Lower lobe of right lung (tissue), 2 donors: ENCODE measurements around the gene ANKK1. TPM values are rescaled to one million over a fixed set of nuclear protein-coding genes. Genes with fewer than 3 reads are reported as not detected.

ENCODE experiments used
- ATAC-seq, 2 donors: fragments of 200-7000 bp; cut with Tn5 transposase; one replicate each; pipeline ENCODE4 v1.9.1; 2020 to 2022; ENCODE audit warnings: mild to moderate bottlenecking in 2 of 2, moderate library complexity in 2 of 2
- DNase-seq: peaks from one replicate; pipeline ENCODE4 v3.0.0-alpha.2; 2020
- H3K27ac ChIP-seq: fragments of 200-600 bp; one replicate; pipeline ENCODE4 v1.8.0; 2022
- H3K27me3 ChIP-seq: fragments of 200-600 bp; one replicate; pipeline ENCODE4 v1.8.0; 2022; ENCODE audit warnings: low read depth
- H3K36me3 ChIP-seq: fragments of 200-600 bp; one replicate; pipeline ENCODE4 v1.8.0; 2022; ENCODE audit warnings: mild to moderate bottlenecking
- H3K4me1 ChIP-seq: fragments of 200-600 bp; one replicate; pipeline ENCODE4 v1.8.0; 2022
- H3K4me3 ChIP-seq: fragments of 200-600 bp; one replicate; pipeline ENCODE4 v1.8.0; 2022; ENCODE audit warnings: mild to moderate bottlenecking
- H3K9me3 ChIP-seq: fragments of 200-600 bp; one replicate; pipeline ENCODE4 v1.8.0; 2022
- intact Hi-C: fragments of 100-400 bp; cut with DNase I; formaldehyde crosslinking; loops from one replicate; pipeline ENCODE4 v1.11.0; 2022
- total RNA-seq: library from RNA; stranded (reverse); fragmentation: NEBNext Ultra II Directional; extraction: Animal tissue kit (Norgen Biotek cat#: 25700); gene quantifications from one replicate; pipeline ENCODE4 v1.2.1, GENCODE V29; 2021
- TF ChIP-seq, protein P1 (sequence below): fragments of 200-600 bp; IDR thresholded peaks from one replicate; pipeline ENCODE4 v1.8.0; 2022; ENCODE audit warnings: antibody characterized with exemption, mild to moderate bottlenecking
- donor health status: DM: no; HTN: yes; CAD: no; lungs with severe emphysema.

ANKK1 gene
- total RNA-seq, 1 donor from 2014 or later, result 0.41 TPM

DNA sequence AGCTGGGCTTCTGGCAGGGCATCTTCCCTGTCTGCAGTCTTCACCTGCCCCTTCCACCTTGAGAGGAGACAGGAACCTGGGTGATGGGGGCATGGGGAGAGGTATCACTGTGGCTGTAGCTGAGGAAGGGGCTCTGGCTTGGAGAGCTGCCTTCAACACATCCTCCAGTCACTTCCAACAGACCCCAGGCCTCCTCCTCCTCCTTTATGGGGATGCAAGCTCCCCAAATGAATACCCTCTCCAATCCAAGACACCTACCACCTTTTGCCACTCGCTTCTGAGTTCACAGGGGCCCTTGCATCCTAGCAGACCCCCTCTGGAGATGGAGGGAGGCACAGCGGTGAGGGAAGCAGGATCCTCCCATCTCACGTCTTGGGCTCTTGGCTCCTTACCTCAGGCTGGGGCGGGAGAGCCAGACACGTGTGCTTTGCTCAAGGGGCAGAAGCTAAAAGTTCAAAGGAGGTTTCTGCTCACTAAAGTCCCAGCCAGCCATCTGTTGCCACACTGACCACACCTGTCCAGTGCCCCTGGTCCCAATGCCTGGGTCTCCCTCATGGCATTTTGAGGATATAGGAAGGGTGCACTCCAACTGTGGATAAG lies 13.2 kb downstream of the ANKK1 start:
- intact Hi-C loops, result no loop called here
- DNase-seq (no peak), ATAC-seq (no peak)
- H3K4me3 ChIP-seq, result no peak overlapping the region
- no peaks in the 10 kb centered on the region for H3K27me3 ChIP-seq
- H3K27ac ChIP-seq, result no peak overlapping the region
- H3K4me1 ChIP-seq, result no peaks in the 10 kb centered on the region
- TF ChIP-seq, protein P1, sequence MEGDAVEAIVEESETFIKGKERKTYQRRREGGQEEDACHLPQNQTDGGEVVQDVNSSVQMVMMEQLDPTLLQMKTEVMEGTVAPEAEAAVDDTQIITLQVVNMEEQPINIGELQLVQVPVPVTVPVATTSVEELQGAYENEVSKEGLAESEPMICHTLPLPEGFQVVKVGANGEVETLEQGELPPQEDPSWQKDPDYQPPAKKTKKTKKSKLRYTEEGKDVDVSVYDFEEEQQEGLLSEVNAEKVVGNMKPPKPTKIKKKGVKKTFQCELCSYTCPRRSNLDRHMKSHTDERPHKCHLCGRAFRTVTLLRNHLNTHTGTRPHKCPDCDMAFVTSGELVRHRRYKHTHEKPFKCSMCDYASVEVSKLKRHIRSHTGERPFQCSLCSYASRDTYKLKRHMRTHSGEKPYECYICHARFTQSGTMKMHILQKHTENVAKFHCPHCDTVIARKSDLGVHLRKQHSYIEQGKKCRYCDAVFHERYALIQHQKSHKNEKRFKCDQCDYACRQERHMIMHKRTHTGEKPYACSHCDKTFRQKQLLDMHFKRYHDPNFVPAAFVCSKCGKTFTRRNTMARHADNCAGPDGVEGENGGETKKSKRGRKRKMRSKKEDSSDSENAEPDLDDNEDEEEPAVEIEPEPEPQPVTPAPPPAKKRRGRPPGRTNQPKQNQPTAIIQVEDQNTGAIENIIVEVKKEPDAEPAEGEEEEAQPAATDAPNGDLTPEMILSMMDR, result no peak
- no peaks in the 10 kb centered on the region for H3K36me3 ChIP-seq
- no peaks in the 10 kb centered on the region for H3K9me3 ChIP-seq

DNA sequence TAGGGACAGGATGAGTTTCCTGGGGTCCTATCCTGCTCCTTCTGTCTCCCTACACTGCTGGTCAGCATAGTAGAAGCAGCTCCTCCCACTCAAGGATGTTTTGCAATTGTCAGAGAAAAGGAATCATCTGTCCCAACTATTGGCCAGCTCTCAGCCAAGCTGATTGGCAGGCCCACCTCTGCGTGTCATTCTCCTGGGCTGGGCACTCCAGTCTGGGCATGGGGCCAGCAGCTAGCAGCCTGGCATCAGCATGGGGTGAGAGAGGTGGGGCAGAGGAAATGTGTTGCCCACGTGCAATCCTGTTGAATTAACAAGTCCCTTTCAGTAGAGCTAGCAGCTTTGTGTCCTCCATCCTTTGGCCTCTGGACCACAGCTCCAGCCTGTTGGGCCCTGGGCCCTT lies 14.1 kb downstream of the ANKK1 start:
- H3K36me3 ChIP-seq, result no peaks in the 10 kb centered on the region
- intact Hi-C loops, result no loop called here
- DNase-seq, result peak; percentile 80
- no peaks in the 10 kb centered on the region for H3K4me1 ChIP-seq
- no peaks in the 10 kb centered on the region for H3K27me3 ChIP-seq
- TF ChIP-seq, protein P1, result no peak
- no peak overlapping the region for H3K27ac ChIP-seq
- ATAC-seq, result peak; percentile 79 to 82
- no peaks in the 10 kb centered on the region for H3K9me3 ChIP-seq
- no peak overlapping the region for H3K4me3 ChIP-seq

DNA sequence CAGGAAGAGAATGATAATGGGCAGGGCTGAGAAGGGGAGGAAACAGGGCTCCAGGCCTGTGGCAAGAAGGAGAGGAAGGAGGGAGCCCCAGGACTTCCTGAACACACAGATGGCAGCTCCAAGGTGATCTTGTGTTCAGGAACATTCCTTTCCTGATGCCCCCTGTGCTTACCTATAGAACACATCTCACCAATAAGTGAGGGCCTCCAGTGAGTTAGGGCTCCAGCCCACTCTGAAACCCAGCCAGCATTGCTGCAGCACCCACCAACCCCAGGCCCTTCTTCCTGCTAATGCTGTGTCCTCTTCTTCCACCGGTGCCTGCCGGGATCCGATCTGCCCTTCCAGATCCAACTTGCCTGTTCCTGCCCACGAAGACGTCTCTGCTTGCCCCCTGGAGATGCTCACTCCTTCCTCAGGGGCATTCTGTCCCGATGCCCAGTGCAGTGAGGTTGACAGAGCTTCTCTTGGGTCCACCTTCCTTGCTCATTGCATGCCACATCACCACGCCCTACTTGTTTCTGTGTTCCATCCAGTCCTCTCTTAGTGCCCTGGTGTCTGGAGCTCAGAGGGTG lies 17.4 kb downstream of the ANKK1 start:
- H3K4me1 ChIP-seq, result no peaks in the 10 kb centered on the region
- H3K36me3 ChIP-seq, result no peaks in the 10 kb centered on the region
- H3K27me3 ChIP-seq, result no peaks in the 10 kb centered on the region
- intact Hi-C loops, result no loop called here
- TF ChIP-seq, protein P1, result no peak
- no peak overlapping the region for H3K27ac ChIP-seq
- DNase-seq (no peak), ATAC-seq (no peak)
- no peaks in the 10 kb centered on the region for H3K9me3 ChIP-seq
- H3K4me3 ChIP-seq, result no peak overlapping the region

DNA sequence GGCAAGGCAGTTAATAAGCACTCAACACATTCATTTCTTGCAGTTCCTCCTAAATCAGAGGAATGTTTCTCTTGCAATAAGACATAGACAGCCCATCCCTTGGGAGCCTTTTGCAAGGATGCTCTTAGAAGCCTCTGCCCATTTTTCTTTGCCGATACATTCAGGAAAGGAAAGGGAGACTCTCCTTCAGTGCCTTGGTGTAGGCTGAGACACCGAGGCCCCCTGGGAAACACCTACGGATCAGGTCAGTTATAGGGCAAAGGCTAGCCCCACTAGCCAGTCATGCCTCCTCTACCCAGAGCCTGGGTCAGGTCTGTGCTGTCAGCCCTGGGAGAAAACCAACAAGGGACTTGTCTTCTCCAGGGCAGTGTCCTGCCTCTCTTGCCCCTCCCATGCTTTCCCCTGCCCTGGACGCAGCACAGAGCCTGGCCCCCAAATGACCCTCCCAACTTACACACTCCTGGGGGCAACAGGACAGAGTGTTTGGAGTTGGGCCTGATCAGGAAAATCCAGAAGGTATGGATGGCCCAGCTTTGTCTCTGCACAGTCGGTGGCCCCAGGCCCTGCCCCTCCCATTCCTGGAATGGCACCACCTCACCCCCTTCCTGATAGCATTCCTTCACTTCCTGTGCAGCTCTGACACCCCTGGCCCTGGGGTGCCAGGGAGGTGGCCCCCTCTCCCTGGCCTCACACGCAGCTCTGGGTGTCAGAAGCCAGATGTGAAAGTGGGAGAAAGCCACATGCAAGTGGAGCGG lies 18.3 kb downstream of the ANKK1 start:
- H3K4me1 ChIP-seq, result no peaks in the 10 kb centered on the region
- no peaks in the 10 kb centered on the region for H3K27me3 ChIP-seq
- TF ChIP-seq, protein P1, result no peak
- DNase-seq (no peak), ATAC-seq (no peak)
- H3K9me3 ChIP-seq, result no peaks in the 10 kb centered on the region
- intact Hi-C loops, result no loop called here
- no peaks in the 10 kb centered on the region for H3K36me3 ChIP-seq
- no peak overlapping the region for H3K27ac ChIP-seq
- H3K4me3 ChIP-seq, result no peak overlapping the region

DNA sequence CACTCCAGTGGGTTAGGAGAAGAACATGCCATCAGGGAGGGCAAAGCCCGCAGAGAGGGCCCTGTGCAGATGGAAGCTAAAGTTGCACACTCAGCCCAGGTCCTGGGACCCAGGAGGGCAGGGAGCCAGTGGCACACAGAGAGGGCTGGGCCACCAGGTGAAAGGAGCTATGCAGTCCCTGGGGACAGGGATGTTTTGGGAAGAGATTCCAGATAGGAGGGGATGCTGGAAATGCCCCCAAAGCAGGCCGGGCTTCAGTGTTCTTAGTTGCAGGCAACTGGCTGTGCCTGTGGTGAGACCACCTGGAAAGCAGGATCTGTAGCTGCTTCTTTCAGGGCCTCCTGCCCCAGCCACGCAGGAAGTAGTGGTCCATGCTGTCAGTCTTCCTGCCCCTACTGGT lies 19.6 kb downstream of the ANKK1 start:
- H3K36me3 ChIP-seq, result no peaks in the 10 kb centered on the region
- TF ChIP-seq, protein P1, result no peak
- no peaks in the 10 kb centered on the region for H3K4me1 ChIP-seq
- intact Hi-C loops, result no loop called here
- DNase-seq (no peak), ATAC-seq (no peak)
- no peaks in the 10 kb centered on the region for H3K27me3 ChIP-seq
- no peak overlapping the region for H3K27ac ChIP-seq
- H3K9me3 ChIP-seq, result no peaks in the 10 kb centered on the region
- no peak overlapping the region for H3K4me3 ChIP-seq
